HG02884 (cell line): Measurements from ENCODE around the gene TNFAIP8L2.

Experiments used
- ATAC-seq: cut with Tn5 transposase; IDR thresholded peaks from one replicate; pipeline ENCODE4 v1.9.1; 2021; ENCODE audit warnings: mild to moderate bottlenecking, moderate library complexity; ENCODE audit not compliant: unreplicated experiment

TNFAIP8L2 gene

GRCh38 chr1:151156515-151156819 is at the start of gene TNFAIP8L2:
Gene TNFAIP8L2, plus strand, starts transcription at chr1:151156649. Its CDS starts 2,049 bp downstream, at chr1:151158698.
- peak; percentile 63 for ATAC-seq

- no peak for ATAC-seq
Observed at GRCh38 chr1:151106894-151107293, 49.6 kb upstream of the TNFAIP8L2 start.

DNA sequence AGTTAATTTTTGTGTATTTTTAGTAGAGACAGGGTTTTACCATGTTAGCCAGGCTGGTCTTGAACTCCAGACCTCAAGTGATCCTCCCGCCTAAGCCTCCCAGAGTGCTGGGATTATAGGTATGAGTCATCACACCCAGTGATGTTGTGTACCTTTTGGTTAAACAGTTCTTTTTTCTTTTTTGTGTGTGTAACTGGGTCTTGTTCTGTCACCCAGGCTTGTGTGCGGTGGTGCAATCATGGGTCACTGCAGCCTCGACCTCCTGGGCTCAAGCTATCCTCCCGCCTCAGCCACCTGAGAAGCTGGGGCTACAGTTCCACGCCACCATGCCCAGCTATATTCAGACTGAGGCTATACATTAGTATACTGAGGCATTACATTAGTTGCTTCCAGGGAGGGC is 48.1 kb upstream of the TNFAIP8L2 start:
- no peak for ATAC-seq

GRCh38 chr1:151113877-151114276 is 42.6 kb upstream of the TNFAIP8L2 start:
- no peak for ATAC-seq

- ATAC-seq: no peak
Observed at GRCh38 chr1:151124763-151125403, 31.6 kb upstream of the TNFAIP8L2 start.

DNA sequence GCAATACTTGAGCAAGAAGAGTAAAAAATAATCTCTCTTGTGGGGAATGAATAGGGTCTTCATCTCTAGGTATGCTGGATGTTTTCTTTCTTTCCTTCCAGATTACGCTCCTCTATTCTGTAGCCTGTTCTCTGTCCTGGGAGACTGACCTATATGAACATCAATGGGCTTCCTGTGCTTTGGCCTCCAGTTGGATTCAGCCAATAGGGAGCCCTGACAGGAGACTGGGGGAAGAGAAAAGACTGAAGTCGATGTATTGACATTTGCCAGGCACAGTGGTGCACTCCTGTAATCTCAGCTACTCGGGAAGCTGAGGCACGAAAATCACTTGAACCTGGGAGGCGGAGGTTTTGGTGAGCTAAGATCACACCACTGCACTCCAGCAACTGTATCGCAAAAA is 27.6 kb upstream of the TNFAIP8L2 start:
- ATAC-seq: no peak

- no peak for ATAC-seq
Observed at GRCh38 chr1:151130987-151131586, 25.4 kb upstream of the TNFAIP8L2 start.

DNA sequence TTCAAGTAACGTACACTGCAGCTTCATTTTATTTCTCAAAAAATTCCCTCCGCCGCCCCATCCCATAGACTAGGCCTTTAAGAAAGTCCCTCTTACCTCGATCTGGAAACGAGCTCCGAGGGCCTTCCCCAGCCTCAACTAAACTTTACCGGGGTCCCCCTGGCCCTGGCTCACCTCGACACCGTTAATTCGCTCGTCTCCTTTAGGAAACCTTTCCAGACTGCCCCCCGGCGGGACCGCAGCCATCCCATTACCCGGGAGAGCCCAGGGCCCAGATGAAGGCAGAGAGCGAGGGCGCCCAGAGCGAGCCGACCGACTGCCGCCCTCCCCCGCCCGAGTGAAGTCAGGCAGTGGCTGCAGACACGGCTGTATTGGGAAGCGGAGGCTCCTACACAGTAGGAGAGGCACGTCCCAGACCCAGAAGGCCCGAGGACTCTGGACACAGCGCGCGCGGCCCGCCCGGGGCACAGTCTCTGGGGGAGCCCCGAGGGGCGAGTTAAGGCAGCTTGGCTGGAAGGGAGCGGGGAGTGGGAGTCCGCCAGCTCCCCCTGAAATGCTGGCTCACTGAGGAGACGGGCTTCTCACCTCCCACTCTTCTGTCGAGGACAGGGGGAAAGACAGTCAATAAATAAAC is 24.6 kb upstream of the TNFAIP8L2 start:
- ATAC-seq: no peak

- no peak for ATAC-seq
Observed at GRCh38 chr1:151132335-151133017, 24.0 kb upstream of the TNFAIP8L2 start.

- no peak for ATAC-seq
Observed at GRCh38 chr1:151133018-151133806, 23.2 kb upstream of the TNFAIP8L2 start.

DNA sequence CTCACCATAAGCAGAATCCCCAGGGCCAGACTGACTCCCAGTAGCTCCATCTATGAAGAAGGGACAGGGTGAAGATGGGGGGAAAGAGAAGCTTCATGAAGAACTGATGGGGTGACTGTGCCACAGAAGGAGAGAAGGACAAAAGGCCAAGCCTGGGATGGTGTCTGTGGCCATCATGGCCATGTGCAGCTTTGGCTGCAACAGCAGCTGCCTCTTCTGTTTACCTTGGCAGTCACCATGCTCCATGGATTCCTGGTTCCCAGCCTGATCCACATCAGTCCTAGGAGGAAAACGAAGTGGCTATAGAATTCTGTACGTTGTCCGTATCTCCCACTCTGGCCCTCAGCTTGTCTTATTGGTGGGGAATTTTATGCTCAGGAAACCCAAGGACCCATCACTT is 22.1 kb upstream of the TNFAIP8L2 start:
- ATAC-seq: no peak

- no peak for ATAC-seq
Observed at GRCh38 chr1:151134991-151135390, 21.5 kb upstream of the TNFAIP8L2 start.

DNA sequence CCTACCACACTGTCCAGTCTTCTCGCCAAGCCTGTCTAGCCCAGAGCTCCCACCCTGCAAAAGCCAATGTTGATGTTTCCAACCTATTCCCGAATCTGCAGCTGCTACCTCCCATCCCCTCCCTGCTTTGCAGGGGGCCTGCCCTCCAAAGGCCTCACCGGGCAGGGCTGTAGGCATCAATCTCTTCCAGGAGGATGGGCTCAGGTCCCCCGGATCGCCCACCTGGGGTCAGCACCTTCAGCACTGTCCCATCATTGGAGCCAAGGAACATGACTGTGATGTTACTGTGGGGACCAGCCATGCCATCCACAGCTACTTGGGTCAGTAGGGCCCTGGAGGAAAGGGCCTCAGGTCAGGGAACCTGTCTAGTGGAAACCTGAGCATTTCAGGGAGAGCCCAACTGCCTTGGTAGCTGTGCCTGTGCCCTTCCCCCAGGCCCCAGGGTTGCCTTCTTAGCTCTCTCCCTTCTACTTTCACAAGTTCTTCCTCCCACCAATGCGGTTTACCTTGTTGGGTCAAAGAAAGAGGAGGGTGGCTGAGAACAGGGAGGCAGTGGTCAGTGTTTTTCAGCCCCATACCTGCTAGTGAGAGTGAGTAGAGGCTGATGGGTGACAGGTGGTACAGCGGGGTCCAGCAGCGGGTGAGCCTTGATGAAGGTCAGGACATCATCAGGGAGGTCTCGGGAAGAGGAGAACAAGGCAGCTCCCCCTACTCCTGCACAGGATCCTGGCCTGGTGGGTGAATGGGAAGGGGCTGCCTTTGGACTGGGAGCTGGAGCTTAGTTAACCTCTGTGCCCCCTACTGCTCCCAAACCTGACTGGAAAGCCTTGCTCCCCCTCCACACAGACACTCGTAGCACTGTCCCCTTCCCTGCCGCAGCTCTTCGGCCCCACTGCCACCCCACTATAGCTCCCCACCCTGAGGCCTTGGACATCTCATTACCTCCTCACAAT is 20.7 kb upstream of the TNFAIP8L2 start:
- ATAC-seq: no peak

DNA sequence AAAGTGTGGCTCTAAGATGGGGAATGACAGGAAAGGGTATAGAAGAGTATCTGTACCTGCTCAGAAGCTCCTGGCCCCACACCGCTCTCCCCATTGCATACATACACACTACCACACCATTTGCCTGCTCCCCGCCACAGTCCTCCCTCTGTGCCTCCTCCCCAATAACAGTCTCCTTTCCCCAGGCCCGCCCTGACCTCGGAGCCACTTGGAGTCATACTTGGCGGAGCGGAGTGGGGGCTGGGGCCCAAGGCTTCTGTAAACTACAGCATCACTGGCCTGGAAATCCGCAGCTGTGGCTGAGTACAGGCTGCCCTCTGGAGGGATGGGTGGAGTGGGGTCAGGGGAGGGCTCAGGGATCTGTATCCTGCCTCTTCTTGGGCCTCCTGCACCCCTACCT is 18.7 kb upstream of the TNFAIP8L2 start:
- ATAC-seq: no peak

GRCh38 chr1:151142411-151143056 is 13.9 kb upstream of the TNFAIP8L2 start:
- no peak for ATAC-seq

GRCh38 chr1:151143057-151143435 is 13.4 kb upstream of the TNFAIP8L2 start:
- ATAC-seq: no peak

GRCh38 chr1:151143986-151144385 is 12.5 kb upstream of the TNFAIP8L2 start:
- ATAC-seq: no peak

DNA sequence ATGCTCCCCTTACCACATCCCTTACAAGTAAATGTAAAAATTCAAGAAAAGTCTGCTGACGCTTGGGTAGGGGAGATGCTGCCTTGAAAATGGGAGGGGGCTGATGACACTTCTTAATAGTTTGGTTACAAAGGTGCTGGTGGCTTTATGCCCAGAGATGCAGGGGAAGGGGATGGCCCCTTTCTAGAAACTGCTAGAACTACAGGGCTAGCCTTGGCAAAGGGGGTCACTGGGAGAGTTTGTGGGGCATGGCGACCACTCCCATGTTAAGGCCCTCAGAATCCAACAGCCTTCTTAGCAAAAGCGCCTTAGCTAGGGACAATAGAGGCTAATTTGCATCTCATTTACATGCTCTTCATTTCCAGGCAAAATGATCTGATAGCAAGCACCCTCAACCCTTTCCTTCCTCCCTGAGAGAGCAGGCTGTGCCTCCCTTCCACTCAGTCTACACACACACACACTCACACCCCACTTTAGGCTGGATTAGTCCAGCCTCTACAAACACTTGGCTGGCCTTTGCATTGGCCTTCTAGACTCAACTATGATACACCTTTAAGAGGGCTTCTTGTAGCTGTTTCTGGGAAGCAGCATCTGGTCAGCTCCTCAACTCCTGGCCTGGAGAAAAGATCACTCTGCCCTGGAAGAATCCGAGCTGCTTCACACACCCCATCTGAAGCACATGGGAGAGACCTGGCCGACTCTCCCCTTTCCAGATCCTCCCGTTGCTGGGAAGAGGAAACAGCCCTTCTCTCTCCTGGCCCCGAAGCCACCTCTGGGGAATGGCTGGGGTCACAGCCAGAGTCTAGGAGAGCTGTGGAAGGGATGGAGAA is 11.8 kb upstream of the TNFAIP8L2 start:
- no peak for ATAC-seq
